Fibroblast of skin of abdomen (primary cell): ENCODE results near the gene SLC25A53.
"Not testable (repeated sequence)": the region's sequence is repeated elsewhere in the genome, so short reads cannot be mapped to it uniquely, and the experiment has no call there.

Experiments used
- DNase-seq: peaks from one replicate; pipeline ENCODE4 v3.0.0-alpha.2; 2013

Gene SLC25A53

GRCh38 chrX:104130808-104131207 is 26.0 kb downstream of the SLC25A53 start:
- DNase-seq = no peak

GRCh38 chrX:104126856-104127255 is 30.0 kb downstream of the SLC25A53 start:
- no peak for DNase-seq

GRCh38 chrX:104122829-104123228 is 34.0 kb downstream of the SLC25A53 start:
- no peak for DNase-seq

- no peak for DNase-seq
Observed at GRCh38 chrX:104118765-104119164, 38.0 kb downstream of the SLC25A53 start.

GRCh38 chrX:104117759-104118158 is 39.0 kb downstream of the SLC25A53 start:
- no peak for DNase-seq

GRCh38 chrX:104113222-104113965 is 43.4 kb downstream of the SLC25A53 start:
- DNase-seq = peak; percentile 51

- DNase-seq = peak; percentile 60
Observed at GRCh38 chrX:104112326-104112951, 44.4 kb downstream of the SLC25A53 start, which contains the start of gene ZCCHC18. ZCCHC18 (plus strand) TSS chrX:104112523; CDS start chrX:104114112, 1,589 bp downstream.

- not testable (repeated sequence) for DNase-seq
Observed at GRCh38 chrX:104110491-104111240, 46.1 kb downstream of the SLC25A53 start.

- DNase-seq = no peak
Observed at GRCh38 chrX:104108955-104109354, 47.9 kb downstream of the SLC25A53 start.

- DNase-seq = no peak
Observed at GRCh38 chrX:104105330-104106262, 51.2 kb downstream of the SLC25A53 start.

GRCh38 chrX:104104676-104105075 is 52.1 kb downstream of the SLC25A53 start:
- DNase-seq = no peak

- no peak for DNase-seq
Observed at GRCh38 chrX:104098919-104099318, 57.9 kb downstream of the SLC25A53 start.

GRCh38 chrX:104098151-104098808 is 58.5 kb downstream of the SLC25A53 start:
- peak; percentile 56 for DNase-seq

GRCh38 chrX:104085919-104086318 is 70.9 kb downstream of the SLC25A53 start:
- no peak for DNase-seq

- DNase-seq = no peak
Observed at GRCh38 chrX:104085477-104085876, 71.3 kb downstream of the SLC25A53 start.

GRCh38 chrX:104084534-104085277 is 72.1 kb downstream of the SLC25A53 start:
- DNase-seq = no peak

- DNase-seq = no peak
Observed at GRCh38 chrX:104084063-104084462, 72.7 kb downstream of the SLC25A53 start.

- DNase-seq = not testable (repeated sequence)
Observed at GRCh38 chrX:104077854-104078253, 79.0 kb downstream of the SLC25A53 start.

- DNase-seq = not testable (repeated sequence)
Observed at GRCh38 chrX:104075778-104076445, 80.9 kb downstream of the SLC25A53 start, which contains the start of gene TMSB15C. TMSB15C (minus strand) TSS chrX:104076236.

- not testable (repeated sequence) for DNase-seq
Observed at GRCh38 chrX:104062636-104063035, 94.2 kb downstream of the SLC25A53 start.
